ENCODE results near the gene ATP11C.
"Not testable (repeated sequence)": the region's sequence is repeated elsewhere in the genome, so short reads cannot be mapped to it uniquely, and the experiment has no call there.

ATP11C gene

GRCh38 chrX:139969286-139969685 is 36.4 kb upstream of the ATP11C start:
- H3K27ac ChIP-seq: no peak overlapping the region
- H3K36me3 ChIP-seq (replicated peaks): no peaks in the 10 kb centered on the region
- H3K4me3 ChIP-seq (ENCODE audit: low read depth, low read length): no peak overlapping the region
- DNase-seq: no peak
- no peaks in the 10 kb centered on the region for H3K27me3 ChIP-seq (replicated peaks)
- in situ Hi-C loops (cut with HindIII; ENCODE audit: low pct_ligation_motif_present, low sequenced_read_pairs): no loop called here
- TF ChIP-seq CTCF (IDR thresholded peaks at IDR 0.05; ENCODE audit: low read depth, low read length, missing control alignments): no peak

- no peak for DNase-seq
- no peak overlapping the region for H3K27ac ChIP-seq
- in situ Hi-C loops (cut with HindIII; ENCODE audit: low pct_ligation_motif_present, low sequenced_read_pairs): no loop called here
- no peaks in the 10 kb centered on the region for H3K27me3 ChIP-seq (replicated peaks)
- no peaks in the 10 kb centered on the region for H3K36me3 ChIP-seq (replicated peaks)
- no peak overlapping the region for H3K4me3 ChIP-seq (ENCODE audit: low read depth, low read length)
- TF ChIP-seq CTCF (IDR thresholded peaks at IDR 0.05; ENCODE audit: low read depth, low read length, missing control alignments): no peak
Measured at GRCh38 chrX:139967750-139968149, 34.9 kb upstream of the ATP11C start.

- peak; percentile 52 for TF ChIP-seq CTCF (IDR thresholded peaks at IDR 0.05; ENCODE audit: low read depth, low read length, missing control alignments)
- no peaks in the 10 kb centered on the region for H3K27me3 ChIP-seq (replicated peaks)
- no peaks in the 10 kb centered on the region for H3K36me3 ChIP-seq (replicated peaks)
- no peak overlapping the region for H3K27ac ChIP-seq
- no peak overlapping the region for H3K4me3 ChIP-seq (ENCODE audit: low read depth, low read length)
- no peak for DNase-seq
- in situ Hi-C loops (cut with HindIII; ENCODE audit: low pct_ligation_motif_present, low sequenced_read_pairs): no loop called here
Measured at GRCh38 chrX:139967300-139967699, 34.4 kb upstream of the ATP11C start.

- H3K27ac ChIP-seq; H3K4me3 ChIP-seq (ENCODE audit: low read depth, low read length); in situ Hi-C loops (cut with HindIII; ENCODE audit: low pct_ligation_motif_present, low sequenced_read_pairs); H3K27me3 ChIP-seq (replicated peaks); H3K36me3 ChIP-seq (replicated peaks); DNase-seq: not testable (repeated sequence)
- peak; percentile 42 for TF ChIP-seq CTCF (IDR thresholded peaks at IDR 0.05; ENCODE audit: low read depth, low read length, missing control alignments)
Measured at GRCh38 chrX:139966159-139966558, 33.3 kb upstream of the ATP11C start.

GRCh38 chrX:139965421-139965820 is 32.6 kb upstream of the ATP11C start, which contains the start of gene CXorf66:
CXorf66 (minus strand) TSS chrX:139965521; CDS start chrX:139965496, 25 bp downstream.
- H3K36me3 ChIP-seq (replicated peaks): no peaks in the 10 kb centered on the region
- in situ Hi-C loops (cut with HindIII; ENCODE audit: low pct_ligation_motif_present, low sequenced_read_pairs): no loop called here
- no peak within 1 kb of the TSS for H3K27ac ChIP-seq
- no peak for TF ChIP-seq CTCF (IDR thresholded peaks at IDR 0.05; ENCODE audit: low read depth, low read length, missing control alignments)
- no peak within 1 kb of the TSS for H3K4me3 ChIP-seq (ENCODE audit: low read depth, low read length)
- no peak for DNase-seq
- no peaks in the 10 kb centered on the region for H3K27me3 ChIP-seq (replicated peaks)

- in situ Hi-C loops (cut with HindIII; ENCODE audit: low pct_ligation_motif_present, low sequenced_read_pairs); DNase-seq; H3K4me3 ChIP-seq (ENCODE audit: low read depth, low read length): not testable (repeated sequence)
Measured at GRCh38 chrX:139961091-139961490, 28.2 kb upstream of the ATP11C start.

More at GRCh38 chrX:139961091-139961490, 28.2 kb upstream of the ATP11C start:
- not testable (repeated sequence) for H3K27me3 ChIP-seq (replicated peaks); H3K27ac ChIP-seq; H3K36me3 ChIP-seq (replicated peaks)
